Keratinocyte (primary cell): ENCODE data around the gene TLK1. TPM values are rescaled to one million over a fixed set of nuclear protein-coding genes. Genes with fewer than 3 reads are reported as not detected.

Source experiments
- DNase-seq: peaks from one replicate; pipeline ENCODE4 v3.0.0-alpha.2; 2011; ENCODE audit warnings: low read depth, missing footprints, low spot score
- FAIRE-seq: peaks from 2 replicates; lab custom pipeline; 2011; peaks lifted over from hg19 to GRCh38; lab: Jason Lieb, UNC
- H2AFZ ChIP-seq: 2 replicates; pipeline ENCODE4 v1.6.0; 2012; ENCODE audit warnings: low read length, control low read depth, inconsistent platforms; ENCODE audit not compliant: control insufficient read depth
- H3K27ac ChIP-seq: 2 replicates; pipeline ENCODE4 v1.5.1; 2011; ENCODE audit warnings: low read length; ENCODE audit not compliant: control insufficient read depth, insufficient read depth
- H3K27me3 ChIP-seq: 3 replicates; pipeline ENCODE4 v1.6.0; 2011; ENCODE audit warnings: low read length; ENCODE audit not compliant: control insufficient read depth, insufficient read depth; ENCODE audit errors: extremely low read depth
- H3K36me3 ChIP-seq, 2 experiments: 2 replicates in 1 of 2; 3 replicates in 1 of 2; pipeline ENCODE4 v1.5.1; 2011; ENCODE audit warnings: low read length in 2 of 2, mild to moderate bottlenecking in 1 of 2; ENCODE audit not compliant: control insufficient read depth in 2 of 2, insufficient read depth in 2 of 2; ENCODE audit errors: extremely low read depth in 1 of 2
- H3K4me1 ChIP-seq: 3 replicates; pipeline ENCODE4 v1.5.1; 2011; ENCODE audit warnings: low read length; ENCODE audit not compliant: control insufficient read depth, insufficient read depth; ENCODE audit errors: extremely low read depth
- H3K4me2 ChIP-seq: 3 replicates; pipeline ENCODE4 v1.6.0; 2011; ENCODE audit warnings: low read depth, low read length; ENCODE audit not compliant: control insufficient read depth, insufficient read depth; ENCODE audit errors: extremely low read depth
- H3K4me3 ChIP-seq, 3 experiments: fragments of 200-600 bp in 1 of 3; sonication (generic) in 1 of 3; 2 replicates in 2 of 3; 3 replicates in 1 of 3; pipeline ENCODE4 v1.5.1; 2011 to 2016; ENCODE audit warnings: low read length in 3 of 3, mild to moderate bottlenecking in 3 of 3, control low read depth in 2 of 3, inconsistent platforms in 1 of 3, low read depth in 1 of 3, mixed read lengths in 1 of 3, mixed run types in 1 of 3, moderate library complexity in 1 of 3; ENCODE audit not compliant: control insufficient read depth in 2 of 3, insufficient read depth in 2 of 3; ENCODE audit errors: extremely low read depth in 1 of 3
- H3K79me2 ChIP-seq: 2 replicates; pipeline ENCODE4 v1.6.0; 2012; ENCODE audit warnings: low read length; ENCODE audit not compliant: control insufficient read depth, insufficient read depth
- H3K9ac ChIP-seq: 3 replicates; pipeline ENCODE4 v1.6.0; 2011; ENCODE audit warnings: low read length; ENCODE audit not compliant: control insufficient read depth, insufficient read depth; ENCODE audit errors: extremely low read depth
- H3K9me1 ChIP-seq: 3 replicates; pipeline ENCODE4 v1.6.0; 2011; ENCODE audit warnings: low read length; ENCODE audit not compliant: control insufficient read depth, insufficient read depth; ENCODE audit errors: extremely low read depth
- H3K9me3 ChIP-seq: 2 replicates; pipeline ENCODE4 v1.5.1; 2012; ENCODE audit warnings: low read depth, low read length; ENCODE audit not compliant: control insufficient read depth
- H4K20me1 ChIP-seq: 3 replicates; pipeline ENCODE4 v1.6.0; 2011; ENCODE audit warnings: low read length; ENCODE audit not compliant: control insufficient read depth, insufficient read depth; ENCODE audit errors: extremely low read depth
- EZH2 ChIP-seq: IDR thresholded peaks from one replicate; pipeline ENCODE4 v1.6.1; 2012; ENCODE audit warnings: inconsistent platforms, mild to moderate bottlenecking, low read length, moderate library complexity
- dilution Hi-C: fragments of 300-500 bp; cut with MboI; formaldehyde crosslinking; loops from one replicate; pipeline ENCODE4 v1.7.0; 2020; ENCODE audit warnings: low sequenced_read_pairs; ENCODE audit not compliant: extremely low pct_ligation_motif_present
- polyA plus RNA-seq, 5 experiments: library from polyadenylated mRNA; depleted of rRNA in 3 of 5; stranded (reverse) in 3 of 5; stranded (forward) in 1 of 5; unstranded in 1 of 5; fragments of >200 nt; gene quantifications; 1 replicate in 1 of 5; 2 replicates in 3 of 5; 3 replicates in 1 of 5; pipeline versions ENCODE4 v1.2.1 to v1.2.3, GENCODE V29; 2011 to 2012; ENCODE audit warnings: missing spikeins in 2 of 5, low read depth in 1 of 5, low replicate concordance in 1 of 5
- TF ChIP-seq, protein P1 (sequence below), 3 experiments: IDR thresholded peaks in 1 of 3; conservative IDR thresholded peaks in 1 of 3; optimal IDR thresholded peaks in 1 of 3; 2 replicates in 2 of 3; 3 replicates in 1 of 3; pipeline versions ENCODE3 to v1.5.1; 2011; ENCODE audit warnings: low read length in 3 of 3, mild to moderate bottlenecking in 3 of 3, moderate library complexity in 2 of 3, control low read depth in 1 of 3, inconsistent platforms in 1 of 3; ENCODE audit not compliant: insufficient read depth in 2 of 3; ENCODE audit errors: extremely low read depth in 1 of 3

The TLK1 gene
- polyA plus RNA-seq, 1 donor (not counting 4 experiments of a cell fraction or from before 2014, with no cell fraction given), result 14.7 TPM

GRCh38 chr2:171205551-171205950 is 44.9 kb upstream of the TLK1 start:
- no peak for TF ChIP-seq EZH2
- TF ChIP-seq, protein P1, sequence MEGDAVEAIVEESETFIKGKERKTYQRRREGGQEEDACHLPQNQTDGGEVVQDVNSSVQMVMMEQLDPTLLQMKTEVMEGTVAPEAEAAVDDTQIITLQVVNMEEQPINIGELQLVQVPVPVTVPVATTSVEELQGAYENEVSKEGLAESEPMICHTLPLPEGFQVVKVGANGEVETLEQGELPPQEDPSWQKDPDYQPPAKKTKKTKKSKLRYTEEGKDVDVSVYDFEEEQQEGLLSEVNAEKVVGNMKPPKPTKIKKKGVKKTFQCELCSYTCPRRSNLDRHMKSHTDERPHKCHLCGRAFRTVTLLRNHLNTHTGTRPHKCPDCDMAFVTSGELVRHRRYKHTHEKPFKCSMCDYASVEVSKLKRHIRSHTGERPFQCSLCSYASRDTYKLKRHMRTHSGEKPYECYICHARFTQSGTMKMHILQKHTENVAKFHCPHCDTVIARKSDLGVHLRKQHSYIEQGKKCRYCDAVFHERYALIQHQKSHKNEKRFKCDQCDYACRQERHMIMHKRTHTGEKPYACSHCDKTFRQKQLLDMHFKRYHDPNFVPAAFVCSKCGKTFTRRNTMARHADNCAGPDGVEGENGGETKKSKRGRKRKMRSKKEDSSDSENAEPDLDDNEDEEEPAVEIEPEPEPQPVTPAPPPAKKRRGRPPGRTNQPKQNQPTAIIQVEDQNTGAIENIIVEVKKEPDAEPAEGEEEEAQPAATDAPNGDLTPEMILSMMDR (optimal IDR thresholded peaks at IDR 0.05 in 1 of 3, IDR thresholded peaks at IDR 0.05 in 1 of 3, conservative IDR thresholded peaks at IDR 0.05 in 1 of 3; ENCODE audit: extremely low read depth in 1 of 3, insufficient read depth in 2 of 3, low read length in 3 of 3), result no peak
- Histone ChIP-seq H3K9ac (no peak overlapping the region), H3K4me1 (no peaks in the 10 kb centered on the region), H3K36me3 (no peaks in the 10 kb centered on the region), H3K79me2 (no peaks in the 10 kb centered on the region), H3K9me1 (no peaks in the 10 kb centered on the region), H3K4me3 (no peak overlapping the region), H2AFZ (no peak overlapping the region), H3K4me2 (no peak overlapping the region), H4K20me1 (no peaks in the 10 kb centered on the region), H3K27ac (no peak overlapping the region), H3K9me3 (no peaks in the 10 kb centered on the region), H3K27me3 (no peaks in the 10 kb centered on the region)
- dilution Hi-C loops, result no loop called here
- DNase-seq (no peak), FAIRE-seq (no peak)

DNA sequence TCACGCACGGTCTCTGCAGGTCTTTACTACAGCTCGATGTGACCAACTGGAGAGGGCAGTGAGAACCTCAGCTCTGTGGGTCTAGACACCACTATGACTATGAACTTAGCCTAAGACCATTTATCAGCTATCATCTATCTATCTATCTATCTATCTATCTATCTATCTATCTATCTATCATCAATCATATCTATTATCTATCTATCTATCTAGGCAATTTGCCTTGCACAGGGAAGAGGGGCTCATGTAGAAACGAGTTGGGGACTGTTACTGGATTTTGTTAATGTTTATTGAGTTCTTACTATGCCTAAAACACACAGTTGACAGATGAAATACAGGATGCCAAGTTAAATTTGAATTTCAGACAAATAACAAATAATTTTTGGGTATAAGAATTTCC is 41.1 kb upstream of the TLK1 start:
- Histone ChIP-seq H3K4me3 (no peak overlapping the region), H3K4me1 (no peaks in the 10 kb centered on the region), H3K4me2 (no peak overlapping the region), H3K36me3 (no peaks in the 10 kb centered on the region), H3K9ac (no peak overlapping the region), H3K27ac (no peak overlapping the region), H3K27me3 (no peaks in the 10 kb centered on the region), H3K79me2 (no peaks in the 10 kb centered on the region), H3K9me3 (no peaks in the 10 kb centered on the region), H2AFZ (no peak overlapping the region), H4K20me1 (no peaks in the 10 kb centered on the region), H3K9me1 (no peaks in the 10 kb centered on the region)
- no peak for TF ChIP-seq EZH2
- TF ChIP-seq, protein P1 (optimal IDR thresholded peaks at IDR 0.05 in 1 of 3, IDR thresholded peaks at IDR 0.05 in 1 of 3, conservative IDR thresholded peaks at IDR 0.05 in 1 of 3; ENCODE audit: extremely low read depth in 1 of 3, insufficient read depth in 2 of 3, low read length in 3 of 3), result no peak
- dilution Hi-C loops, result no loop called here
- FAIRE-seq, result no peak
- no peak for DNase-seq
